Subcutaneous abdominal adipose tissue (tissue), 5 donors: Measurements from ENCODE around the gene NR1I3.

Source experiments
- H3K27ac ChIP-seq: one replicate; pipeline ENCODE4 v1.7.0; 2013; ENCODE audit warnings: low read depth, mild to moderate bottlenecking, inconsistent platforms, low read length, moderate library complexity
- H3K27me3 ChIP-seq, 5 donors: one replicate each; pipeline ENCODE4 v1.7.0; 2013; ENCODE audit warnings: low read length in 5 of 5, inconsistent platforms in 1 of 5; ENCODE audit not compliant: control insufficient read depth in 5 of 5, insufficient read depth in 4 of 5
- H3K36me3 ChIP-seq, 5 donors: one replicate each; pipeline ENCODE4 v1.7.0; 2013; ENCODE audit warnings: low read length in 5 of 5; ENCODE audit not compliant: control insufficient read depth in 5 of 5, insufficient read depth in 5 of 5
- H3K4me1 ChIP-seq, 5 donors: one replicate each; pipeline ENCODE4 v1.7.0; 2013; ENCODE audit warnings: low read length in 5 of 5, mild to moderate bottlenecking in 3 of 5, moderate library complexity in 1 of 5; ENCODE audit not compliant: control insufficient read depth in 5 of 5, insufficient read depth in 5 of 5
- H3K4me3 ChIP-seq, 5 donors: one replicate each; pipeline ENCODE4 v1.7.0; 2013; ENCODE audit warnings: low read length in 5 of 5, low read depth in 1 of 5
- H3K9ac ChIP-seq, 5 donors: one replicate each; pipeline ENCODE4 v1.7.0; 2013; ENCODE audit warnings: low read length in 5 of 5, mild to moderate bottlenecking in 4 of 5, moderate library complexity in 3 of 5
- H3K9me3 ChIP-seq, 5 donors: one replicate each; pipeline ENCODE4 v1.7.0; 2013; ENCODE audit warnings: low read length in 5 of 5; ENCODE audit not compliant: control insufficient read depth in 5 of 5
- donor health status: healthy.
- donor health status: healthy.
- donor health status: healthy.
- donor health status: healthy.
- donor health status: healthy.

NR1I3 gene

DNA sequence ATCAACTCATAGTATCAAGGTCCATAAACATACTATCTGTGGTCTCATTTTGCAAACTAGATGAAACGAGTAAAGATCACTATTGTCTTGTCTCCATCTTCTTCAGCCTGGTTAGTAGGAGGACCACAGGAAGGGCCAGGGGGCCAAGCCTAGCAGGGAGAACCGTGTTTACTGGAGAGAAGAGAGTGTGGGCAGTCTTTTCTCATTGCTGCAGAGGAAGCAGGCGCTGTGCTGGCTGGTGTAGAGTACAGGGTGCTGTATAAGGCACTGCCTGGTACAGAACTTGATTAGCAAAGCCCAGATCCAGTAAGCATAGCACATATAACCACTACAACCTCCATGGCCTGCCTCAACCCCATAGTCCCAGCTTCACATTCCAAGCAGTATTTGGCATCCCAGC is 50.7 kb downstream of the NR1I3 start:
- no peak overlapping the region for H3K27ac ChIP-seq
- no peak overlapping the region for H3K9ac ChIP-seq
- no peaks in the 10 kb centered on the region for H3K27me3 ChIP-seq
- H3K36me3 ChIP-seq = peaks cover 0 to 19% (median 17%) of the 10 kb centered on the region in 5 donors
- peaks cover 0 to 64% (median 48%) of the 10 kb centered on the region in 5 donors for H3K4me1 ChIP-seq
- H3K4me3 ChIP-seq = peak overlapping the region in 1 of 5 donors; percentile 13
- H3K9me3 ChIP-seq = no peaks in the 10 kb centered on the region

DNA sequence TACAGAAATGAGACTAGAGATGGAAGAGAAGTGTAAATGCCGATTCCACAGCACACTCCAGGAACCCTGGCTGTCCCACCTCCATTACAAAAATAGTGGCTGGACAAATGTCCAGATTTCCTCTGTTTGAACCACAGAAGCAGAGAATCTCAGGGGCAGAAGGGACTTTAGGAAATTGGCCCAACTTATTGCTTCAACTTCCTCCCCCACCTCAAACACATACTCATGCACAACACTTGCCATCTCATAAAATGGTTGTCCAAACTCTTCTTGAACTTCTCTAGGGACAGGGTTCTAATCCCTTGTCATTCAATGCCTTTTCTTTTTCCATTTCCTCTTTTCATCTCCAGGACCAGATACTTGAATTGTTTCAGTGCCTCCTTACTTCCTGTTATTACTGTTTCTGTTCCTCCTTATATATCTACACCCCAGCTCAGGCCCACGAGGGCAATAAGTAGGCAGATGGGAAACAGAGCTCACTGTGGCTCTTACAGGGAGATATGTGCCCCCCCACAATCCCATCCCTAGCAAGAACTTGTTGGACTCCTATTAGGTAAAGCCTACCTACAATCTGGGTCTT is 52.2 kb downstream of the NR1I3 start:
- Histone ChIP-seq H3K9me3 (no peaks in the 10 kb centered on the region), H3K4me1 (peaks cover 0 to 58% (median 46%) of the 10 kb centered on the region in 5 donors), H3K27ac (peak overlapping the region; percentile 78), H3K27me3 (no peaks in the 10 kb centered on the region), H3K36me3 (peaks cover 0 to 4% (median 3%) of the 10 kb centered on the region in 5 donors), H3K9ac (peak overlapping the region in 1 of 5 donors; percentile 13), H3K4me3 (peak overlapping the region in 1 of 5 donors; percentile 6)

DNA sequence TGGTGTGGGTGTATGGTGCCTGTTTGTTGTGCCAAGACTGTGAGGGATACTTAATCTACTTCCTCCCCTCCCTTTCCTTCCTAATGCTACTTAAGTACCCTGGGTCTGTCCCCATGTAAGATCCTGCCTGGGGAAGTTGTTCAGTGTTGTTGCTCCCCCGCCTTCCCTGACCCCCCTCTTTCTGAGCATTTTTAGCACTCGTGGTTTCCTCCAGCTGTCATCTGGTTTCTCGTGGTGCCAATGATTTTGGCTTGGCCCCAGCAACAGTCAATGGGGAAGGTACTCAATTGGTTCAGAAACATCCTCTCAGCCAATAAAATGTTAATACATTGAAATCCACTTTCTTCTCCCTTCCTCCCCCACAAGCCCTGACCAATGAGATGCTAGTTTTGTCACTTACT is 52.7 kb downstream of the NR1I3 start:
- peak overlapping the region; percentile 78 for H3K27ac ChIP-seq
- no peaks in the 10 kb centered on the region for H3K36me3 ChIP-seq
- peaks cover 0 to 58% (median 42%) of the 10 kb centered on the region in 5 donors for H3K4me1 ChIP-seq
- H3K4me3 ChIP-seq = peak overlapping the region in 1 of 5 donors; percentile 6
- H3K9me3 ChIP-seq = no peaks in the 10 kb centered on the region
- H3K9ac ChIP-seq = no peak overlapping the region
- H3K27me3 ChIP-seq = no peaks in the 10 kb centered on the region

DNA sequence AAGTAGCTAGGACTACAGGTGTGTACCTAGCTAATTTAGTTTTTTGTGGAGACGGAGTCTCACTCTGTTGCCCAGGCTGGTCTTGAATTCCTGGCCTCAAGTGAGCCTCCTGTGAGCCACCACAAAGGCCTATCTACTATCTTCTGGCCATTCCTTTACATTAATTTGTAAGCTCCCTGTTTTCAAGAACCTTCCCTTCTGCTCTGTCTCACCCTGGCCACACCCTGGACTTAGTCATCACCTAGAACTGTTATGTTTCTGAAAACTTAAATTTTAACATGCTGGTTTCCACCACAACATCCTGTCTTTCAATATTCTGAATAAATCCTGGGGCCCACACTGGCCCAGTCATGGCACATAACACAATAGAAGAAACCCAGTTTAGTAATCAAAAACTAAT is 55.8 kb downstream of the NR1I3 start:
- Histone ChIP-seq H3K9ac (no peak overlapping the region), H3K27me3 (no peaks in the 10 kb centered on the region), H3K4me1 (peaks cover 2 to 44% (median 35%) of the 10 kb centered on the region in 5 donors), H3K4me3 (no peak overlapping the region), H3K27ac (no peak overlapping the region), H3K36me3 (no peaks in the 10 kb centered on the region), H3K9me3 (no peaks in the 10 kb centered on the region)

DNA sequence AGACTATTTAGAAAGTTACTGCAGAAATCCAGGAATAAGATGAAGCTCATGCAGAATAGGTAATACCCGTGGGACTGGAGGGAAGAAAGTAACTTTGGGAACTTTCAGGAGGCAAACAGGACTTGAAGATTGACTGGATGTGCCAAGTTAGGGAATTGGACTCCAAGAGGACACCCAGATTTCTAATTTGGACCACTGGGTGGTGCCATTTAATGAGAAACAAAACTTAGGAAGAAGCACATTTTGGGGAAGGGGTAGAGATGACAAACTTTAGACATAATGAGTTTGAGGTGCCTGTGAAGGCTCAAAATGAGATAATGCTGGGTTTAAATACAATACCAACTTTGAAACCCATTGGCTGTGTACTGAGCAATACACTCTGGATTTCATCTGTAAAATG is 57.4 kb downstream of the NR1I3 start:
- Histone ChIP-seq H3K4me1 (peaks cover 5 to 44% (median 36%) of the 10 kb centered on the region in 5 donors), H3K27ac (no peak overlapping the region), H3K4me3 (no peak overlapping the region), H3K27me3 (no peaks in the 10 kb centered on the region), H3K9ac (no peak overlapping the region), H3K36me3 (peaks cover 0 to 5% (median 4%) of the 10 kb centered on the region in 5 donors), H3K9me3 (no peaks in the 10 kb centered on the region)

DNA sequence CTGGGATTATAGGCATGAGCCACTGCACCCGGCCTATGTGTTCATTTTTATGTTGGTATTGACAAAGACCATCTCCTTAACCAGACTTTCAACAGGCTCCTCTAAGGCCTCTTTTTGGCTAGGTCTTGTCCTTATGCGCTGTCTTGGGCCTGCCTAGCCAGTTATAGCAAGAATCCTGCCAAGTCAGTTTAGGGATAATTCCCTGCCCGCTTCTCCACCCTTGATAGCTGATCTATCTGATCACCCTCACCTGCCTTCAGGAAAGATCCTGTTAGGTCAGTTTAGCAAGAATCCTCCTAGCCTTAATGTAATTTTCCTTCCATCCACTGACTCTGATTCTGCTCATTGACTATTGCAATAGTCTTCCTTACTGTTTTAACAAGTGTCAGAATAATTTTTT is 58.3 kb downstream of the NR1I3 start:
- Histone ChIP-seq H3K27me3 (no peaks in the 10 kb centered on the region), H3K4me3 (no peak overlapping the region), H3K27ac (no peak overlapping the region), H3K9ac (no peak overlapping the region), H3K4me1 (peaks cover 5 to 37% (median 33%) of the 10 kb centered on the region in 5 donors), H3K9me3 (no peaks in the 10 kb centered on the region), H3K36me3 (peaks cover under 1 to 14% (median 12%) of the 10 kb centered on the region in 5 donors)
